Gastrocnemius medialis (tissue), 4 donors: Measurements from ENCODE around the gene OPCML. TPM values are rescaled to one million over a fixed set of nuclear protein-coding genes. Genes with fewer than 3 reads are reported as not detected.

Source experiments
- ATAC-seq, 2 donors: fragments of 150-250 bp; one replicate each; pipeline ENCODE4 v1.9.1; 2016
- DNase-seq, 2 donors: peaks; one replicate each; pipeline ENCODE4 v3.0.0-alpha.2; 2019
- H3K27ac ChIP-seq, 4 donors: fragments of 200-600 bp; sonication (generic); 1 replicate in 1 of 4; 2 replicates in 3 of 4; pipeline ENCODE4 v1.5.1; 2016 to 2018; ENCODE audit warnings: mild to moderate bottlenecking in 2 of 4, moderate library complexity in 1 of 4
- H3K27me3 ChIP-seq, 3 donors: fragments of 200-600 bp; sonication (generic) in 2 of 3; 1 replicate in 1 of 3; 2 replicates in 2 of 3; pipeline versions ENCODE4 v1.5.1 to v1.6.0; 2016 to 2019; ENCODE audit warnings: mild to moderate bottlenecking in 1 of 3, moderate library complexity in 1 of 3
- H3K36me3 ChIP-seq, 2 donors: fragments of 200-600 bp; sonication (generic) in 1 of 2; one replicate each; pipeline ENCODE4 v1.5.1; 2017 to 2018
- H3K4me1 ChIP-seq, 2 donors: fragments of 200-600 bp; sonication (generic) in 1 of 2; one replicate each; pipeline ENCODE4 v1.5.1; 2016 to 2017; ENCODE audit warnings: mild to moderate bottlenecking in 2 of 2
- H3K4me3 ChIP-seq, 4 donors: fragments of 200-600 bp; sonication (generic) in 3 of 4; 1 replicate in 1 of 4; 2 replicates in 3 of 4; pipeline ENCODE4 v1.5.1; 2016 to 2019; ENCODE audit warnings: mild to moderate bottlenecking in 2 of 4
- H3K9me3 ChIP-seq, 3 donors: fragments of 200-600 bp; sonication (generic) in 2 of 3; 1 replicate in 1 of 3; 2 replicates in 2 of 3; pipeline ENCODE4 v1.5.1; 2016 to 2019
- POLR2A ChIP-seq, 2 donors: fragments of 450-650 bp; IDR thresholded peaks; one replicate each; pipeline ENCODE4 v1.6.1; 2017; ENCODE audit warnings: antibody characterized with exemption in 2 of 2, mild to moderate bottlenecking in 2 of 2, moderate library complexity in 2 of 2
- in situ Hi-C, 4 donors: fragments of 200-750 bp; cut with MboI; loops; one replicate each; pipeline versions ENCODE4 v1.15.0 to v1.8.0; 2017; ENCODE audit warnings: low sequenced_read_pairs in 4 of 4
- intact Hi-C: fragments of 100-400 bp; cut with DNase I; formaldehyde crosslinking; loops from one replicate; pipeline ENCODE4 v1.15.1; 2023; ENCODE audit warnings: low total_unique reads
- total RNA-seq, 4 donors: library from RNA; depleted of rRNA; stranded (reverse); fragments of >200 nt; gene quantifications; one replicate each; pipeline versions ENCODE4 v1.1.0 to v1.2.3, GENCODE V29; 2016
- TF ChIP-seq, protein P1 (sequence below), 5 experiments: fragments of 450-650 bp in 3 of 5; fragments of 200-600 bp in 2 of 5; sonication (generic) in 2 of 5; IDR thresholded peaks in 4 of 5; conservative IDR thresholded peaks in 1 of 5; 1 replicate in 4 of 5; 2 replicates in 1 of 5; pipeline ENCODE4 v1.5.1; 2016 to 2019; ENCODE audit warnings: antibody characterized with exemption in 5 of 5, mild to moderate bottlenecking in 3 of 5, moderate library complexity in 3 of 5

The OPCML gene
- total RNA-seq, 4 donors from 2014 or later: not detected

DNA sequence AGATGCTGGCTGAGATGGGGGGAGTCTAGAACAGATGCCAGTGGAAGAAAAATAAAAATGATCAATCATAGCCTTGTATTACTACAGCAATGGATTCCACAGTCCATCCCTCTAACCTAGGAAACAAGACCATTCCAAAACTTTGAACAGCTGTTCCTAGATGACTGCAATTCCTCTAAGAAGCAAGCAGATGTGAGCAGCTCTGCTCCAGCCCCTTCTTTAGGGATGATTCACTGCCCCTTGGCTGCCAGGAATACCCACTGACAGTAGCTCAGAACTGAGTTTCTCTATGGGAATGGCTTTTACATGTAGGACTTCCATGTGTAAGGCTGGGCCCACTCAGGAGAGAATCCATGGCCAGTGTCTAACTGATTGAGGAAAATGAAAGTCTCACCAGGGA lies 943.9 kb downstream of the OPCML start:
- Histone ChIP-seq H3K9me3 (no peaks in the 10 kb centered on the region), H3K27me3 (no peaks in the 10 kb centered on the region), H3K36me3 (no peaks in the 10 kb centered on the region), H3K27ac (no peak overlapping the region), H3K4me3 (no peak overlapping the region), H3K4me1 (no peaks in the 10 kb centered on the region)
- no peak for DNase-seq
- intact Hi-C loops: no loop called here
- TF ChIP-seq, protein P1, sequence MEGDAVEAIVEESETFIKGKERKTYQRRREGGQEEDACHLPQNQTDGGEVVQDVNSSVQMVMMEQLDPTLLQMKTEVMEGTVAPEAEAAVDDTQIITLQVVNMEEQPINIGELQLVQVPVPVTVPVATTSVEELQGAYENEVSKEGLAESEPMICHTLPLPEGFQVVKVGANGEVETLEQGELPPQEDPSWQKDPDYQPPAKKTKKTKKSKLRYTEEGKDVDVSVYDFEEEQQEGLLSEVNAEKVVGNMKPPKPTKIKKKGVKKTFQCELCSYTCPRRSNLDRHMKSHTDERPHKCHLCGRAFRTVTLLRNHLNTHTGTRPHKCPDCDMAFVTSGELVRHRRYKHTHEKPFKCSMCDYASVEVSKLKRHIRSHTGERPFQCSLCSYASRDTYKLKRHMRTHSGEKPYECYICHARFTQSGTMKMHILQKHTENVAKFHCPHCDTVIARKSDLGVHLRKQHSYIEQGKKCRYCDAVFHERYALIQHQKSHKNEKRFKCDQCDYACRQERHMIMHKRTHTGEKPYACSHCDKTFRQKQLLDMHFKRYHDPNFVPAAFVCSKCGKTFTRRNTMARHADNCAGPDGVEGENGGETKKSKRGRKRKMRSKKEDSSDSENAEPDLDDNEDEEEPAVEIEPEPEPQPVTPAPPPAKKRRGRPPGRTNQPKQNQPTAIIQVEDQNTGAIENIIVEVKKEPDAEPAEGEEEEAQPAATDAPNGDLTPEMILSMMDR (IDR thresholded peaks at IDR 0.05 in 4 of 5, conservative IDR thresholded peaks at IDR 0.05 in 1 of 5): no peak
- TF ChIP-seq POLR2A (IDR thresholded peaks at IDR 0.05): no peak
- no peak for ATAC-seq
- in situ Hi-C loops: no loop called here

DNA sequence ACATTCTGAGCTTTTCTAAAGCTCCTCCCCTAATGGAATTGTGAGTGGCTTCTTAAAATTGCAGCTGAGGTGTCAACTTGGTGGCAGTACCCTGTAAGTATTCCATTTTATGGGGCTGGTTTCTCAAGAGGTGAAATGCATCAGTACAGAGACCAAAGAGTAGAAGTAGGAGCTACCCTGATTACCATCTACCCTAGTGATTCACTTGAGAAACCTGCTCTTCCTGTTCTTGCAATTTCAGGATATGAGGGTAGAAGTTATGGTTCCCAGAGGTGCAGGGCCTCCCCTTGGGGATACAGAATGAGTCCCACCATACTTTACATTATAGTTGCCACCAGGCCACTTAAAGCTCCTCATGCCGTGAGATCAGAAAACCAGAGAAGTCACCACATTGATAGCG lies 944.6 kb downstream of the OPCML start:
- Histone ChIP-seq H3K27ac (no peak overlapping the region), H3K9me3 (no peaks in the 10 kb centered on the region), H3K27me3 (no peaks in the 10 kb centered on the region), H3K4me1 (no peaks in the 10 kb centered on the region), H3K4me3 (no peak overlapping the region), H3K36me3 (no peaks in the 10 kb centered on the region)
- in situ Hi-C loops (no loop called here), intact Hi-C loops (no loop called here)
- ATAC-seq: no peak
- DNase-seq: no peak
- TF ChIP-seq POLR2A (IDR thresholded peaks at IDR 0.05): no peak
- TF ChIP-seq, protein P1 (IDR thresholded peaks at IDR 0.05 in 4 of 5, conservative IDR thresholded peaks at IDR 0.05 in 1 of 5): no peak

DNA sequence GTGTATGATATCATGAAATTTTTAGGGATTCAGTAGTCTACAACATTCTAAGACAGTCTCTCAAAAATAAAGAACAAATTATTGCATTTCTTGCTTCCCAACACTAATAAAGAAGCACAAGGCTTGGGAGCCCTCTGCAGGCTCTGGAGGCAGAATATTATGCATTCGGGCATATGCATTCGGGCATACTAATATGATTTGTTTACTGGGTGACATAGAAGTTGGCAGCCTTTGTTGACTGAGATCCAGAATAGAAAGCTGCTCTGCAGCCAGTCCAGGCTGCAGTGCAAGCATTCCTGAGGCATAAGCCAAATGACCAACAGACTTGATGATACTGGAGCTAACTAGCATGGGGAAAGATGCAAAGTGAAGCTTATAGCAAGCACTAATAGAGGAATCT lies 945.5 kb downstream of the OPCML start:
- H3K27me3 ChIP-seq: no peaks in the 10 kb centered on the region
- H3K36me3 ChIP-seq: no peaks in the 10 kb centered on the region
- DNase-seq (no peak), ATAC-seq (no peak)
- no peak for TF ChIP-seq POLR2A (IDR thresholded peaks at IDR 0.05)
- TF ChIP-seq, protein P1 (IDR thresholded peaks at IDR 0.05 in 4 of 5, conservative IDR thresholded peaks at IDR 0.05 in 1 of 5): no peak
- no peak overlapping the region for H3K27ac ChIP-seq
- no peaks in the 10 kb centered on the region for H3K4me1 ChIP-seq
- no peaks in the 10 kb centered on the region for H3K9me3 ChIP-seq
- intact Hi-C loops: no loop called here
- in situ Hi-C loops: no loop called here
- no peak overlapping the region for H3K4me3 ChIP-seq

DNA sequence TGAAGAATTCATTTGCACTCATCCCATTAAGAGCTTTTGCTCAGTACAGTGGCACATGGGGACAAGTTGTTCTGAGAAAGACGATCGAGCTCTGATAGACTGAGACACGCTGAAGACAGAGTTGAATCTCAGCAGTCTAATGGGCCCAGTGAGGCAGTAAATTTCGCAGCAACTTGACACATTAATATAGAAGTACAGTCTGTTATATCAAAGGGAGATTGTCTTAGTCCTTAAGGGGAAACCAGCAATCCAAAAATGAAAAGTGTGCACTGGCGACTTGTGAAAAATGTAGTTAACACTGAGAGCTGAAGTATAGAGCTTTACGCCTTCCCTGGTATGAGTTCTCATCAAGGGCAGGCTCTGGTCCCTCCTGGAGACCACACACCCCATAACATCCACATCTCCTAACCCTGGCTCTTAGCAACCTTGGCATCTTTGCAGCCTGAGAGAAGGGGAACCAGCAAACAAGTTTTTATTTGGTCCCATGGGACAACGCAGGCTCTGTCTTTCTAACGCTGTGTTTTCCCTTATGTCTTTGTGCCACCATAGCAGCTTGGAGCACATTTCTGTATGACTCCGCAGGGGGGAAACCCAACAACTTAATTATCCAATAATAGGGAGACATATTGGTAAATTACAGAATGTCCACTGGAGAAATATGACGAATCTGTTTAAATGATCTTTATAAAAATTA lies 952.5 kb downstream of the OPCML start:
- DNase-seq: no peak
- TF ChIP-seq POLR2A (IDR thresholded peaks at IDR 0.05): no peak
- TF ChIP-seq, protein P1 (IDR thresholded peaks at IDR 0.05 in 4 of 5, conservative IDR thresholded peaks at IDR 0.05 in 1 of 5): no peak
- Histone ChIP-seq H3K27me3 (no peaks in the 10 kb centered on the region), H3K4me3 (no peak overlapping the region), H3K9me3 (no peaks in the 10 kb centered on the region), H3K4me1 (no peaks in the 10 kb centered on the region), H3K36me3 (no peaks in the 10 kb centered on the region), H3K27ac (no peak overlapping the region)
- in situ Hi-C loops (no loop called here), intact Hi-C loops (no loop called here)
- no peak for ATAC-seq

DNA sequence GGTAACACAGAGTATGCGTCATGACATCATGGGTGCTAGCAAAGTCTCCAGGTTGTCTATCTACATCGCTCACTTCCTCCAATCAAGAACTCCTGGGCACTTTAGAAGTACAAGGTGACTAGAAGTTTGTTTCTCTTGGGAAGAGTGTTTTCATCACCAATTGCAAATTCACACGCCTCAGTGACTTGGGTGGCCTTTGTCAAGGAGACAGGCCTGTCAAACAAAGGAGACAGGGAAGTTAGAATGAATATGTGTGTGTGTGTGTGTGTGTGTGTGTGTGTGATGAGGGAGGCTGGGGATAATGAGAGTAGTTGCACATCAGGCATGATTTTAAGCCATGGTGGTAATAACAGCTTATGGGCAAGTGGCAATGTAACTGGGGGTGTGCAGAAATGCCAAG lies 953.2 kb downstream of the OPCML start:
- in situ Hi-C loops (no loop called here), intact Hi-C loops (no loop called here)
- DNase-seq: no peak
- Histone ChIP-seq H3K36me3 (no peaks in the 10 kb centered on the region), H3K9me3 (no peaks in the 10 kb centered on the region), H3K27me3 (no peaks in the 10 kb centered on the region), H3K4me1 (no peaks in the 10 kb centered on the region), H3K4me3 (no peak overlapping the region), H3K27ac (no peak overlapping the region)
- ATAC-seq: no peak
- TF ChIP-seq, protein P1 (IDR thresholded peaks at IDR 0.05 in 4 of 5, conservative IDR thresholded peaks at IDR 0.05 in 1 of 5): no peak
